Spleen (tissue), 7 donors: Measurements from ENCODE around the gene RTTN.

Experiments
- POLR2A ChIP-seq, 3 donors: fragments of 450-650 bp; IDR thresholded peaks; one replicate each; pipeline ENCODE4 v1.5.1; 2017; ENCODE audit warnings: antibody characterized with exemption in 3 of 3, mild to moderate bottlenecking in 1 of 3
- TF ChIP-seq, protein P1 (sequence below), 11 experiments: fragments of 200-600 bp in 7 of 11; fragments of 450-650 bp in 4 of 11; sonication (generic) in 4 of 11; IDR thresholded peaks in 8 of 11; conservative IDR thresholded peaks in 3 of 11; 1 replicate in 7 of 11; 2 replicates in 4 of 11; pipeline versions ENCODE4 v1.4.0 to v1.8.0; 2016 to 2021; ENCODE audit warnings: antibody characterized with exemption in 11 of 11, inconsistent platforms in 4 of 11, mild to moderate bottlenecking in 1 of 11
- donor health status: DM: no; HTN: no; CAD: no; lungs with moderate emphysema.
- donor health status: DM: no; HTN: no; CAD: no.
- donor health status: DM: no; HTN: no; CAD: no.

DNA sequence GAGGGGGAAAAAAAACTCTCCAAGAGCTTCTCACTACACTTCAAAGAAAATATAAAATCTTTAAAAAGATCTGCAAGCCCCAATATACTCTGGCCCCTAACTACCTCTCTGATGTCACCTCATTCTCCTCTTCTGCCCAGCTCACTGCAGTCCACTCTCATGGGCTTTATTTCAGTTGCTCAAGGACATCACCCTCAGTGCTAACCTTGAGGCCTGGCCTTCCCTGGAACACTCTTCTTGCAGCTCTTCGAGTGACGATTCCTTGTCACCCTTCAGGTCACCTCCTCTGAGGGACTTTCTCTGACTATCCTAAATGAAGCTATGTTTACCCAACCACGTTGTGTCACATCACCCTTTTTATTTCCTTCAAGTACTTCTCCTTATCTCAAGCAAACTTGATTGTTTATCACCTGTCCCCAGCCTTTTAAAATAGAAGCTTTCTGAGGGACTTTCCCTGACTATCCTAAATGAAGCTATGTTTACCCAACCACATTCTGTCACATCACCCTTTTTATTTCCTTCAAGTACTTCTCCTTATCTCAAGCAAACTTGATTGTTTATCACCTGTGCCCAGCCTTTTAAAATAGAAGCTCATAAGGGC, 10.4 kb downstream of the RTTN start:
- TF ChIP-seq, protein P1, sequence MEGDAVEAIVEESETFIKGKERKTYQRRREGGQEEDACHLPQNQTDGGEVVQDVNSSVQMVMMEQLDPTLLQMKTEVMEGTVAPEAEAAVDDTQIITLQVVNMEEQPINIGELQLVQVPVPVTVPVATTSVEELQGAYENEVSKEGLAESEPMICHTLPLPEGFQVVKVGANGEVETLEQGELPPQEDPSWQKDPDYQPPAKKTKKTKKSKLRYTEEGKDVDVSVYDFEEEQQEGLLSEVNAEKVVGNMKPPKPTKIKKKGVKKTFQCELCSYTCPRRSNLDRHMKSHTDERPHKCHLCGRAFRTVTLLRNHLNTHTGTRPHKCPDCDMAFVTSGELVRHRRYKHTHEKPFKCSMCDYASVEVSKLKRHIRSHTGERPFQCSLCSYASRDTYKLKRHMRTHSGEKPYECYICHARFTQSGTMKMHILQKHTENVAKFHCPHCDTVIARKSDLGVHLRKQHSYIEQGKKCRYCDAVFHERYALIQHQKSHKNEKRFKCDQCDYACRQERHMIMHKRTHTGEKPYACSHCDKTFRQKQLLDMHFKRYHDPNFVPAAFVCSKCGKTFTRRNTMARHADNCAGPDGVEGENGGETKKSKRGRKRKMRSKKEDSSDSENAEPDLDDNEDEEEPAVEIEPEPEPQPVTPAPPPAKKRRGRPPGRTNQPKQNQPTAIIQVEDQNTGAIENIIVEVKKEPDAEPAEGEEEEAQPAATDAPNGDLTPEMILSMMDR (IDR thresholded peaks at IDR 0.05 in 8 of 11, conservative IDR thresholded peaks at IDR 0.05 in 3 of 11): no peak
- TF ChIP-seq POLR2A (IDR thresholded peaks at IDR 0.05): no peak
